ENCODE measurements around the gene TSC2.
"Not testable (repeated sequence)": the region's sequence is repeated elsewhere in the genome, so short reads cannot be mapped to it uniquely, and the experiment has no call there.

Gene TSC2

GRCh38 chr16:2030036-2030435 lies 17.7 kb upstream of the TSC2 start:
- Histone ChIP-seq H3K4me3 (no peak overlapping the region), H3K9me3 (no peaks in the 10 kb centered on the region), H3K27me3 (ENCODE audit: low read depth) (no peaks in the 10 kb centered on the region), H3K4me1 (peaks cover 3% of the 10 kb centered on the region; the same call in 1 of the 2 replicates), H3K36me3 (replicated peaks) (0 out of 2 replicates have a peak, but pooled peaks cover 4% of the 10 kb centered on the region)
- DNase-seq (ENCODE audit: low spot score in 2 of 2) = no peak
- in situ Hi-C loops (cut with MboI; ENCODE audit: low sequenced_read_pairs) = no loop called here

GRCh38 chr16:2031081-2031577 lies 16.7 kb upstream of the TSC2 start:
- Histone ChIP-seq H3K4me1 (peaks cover 3% of the 10 kb centered on the region; the same call in 1 of the 2 replicates), H3K9me3 (no peaks in the 10 kb centered on the region), H3K27me3 (ENCODE audit: low read depth) (no peaks in the 10 kb centered on the region), H3K36me3 (replicated peaks) (0 out of 2 replicates have a peak, but pooled peaks cover 8% of the 10 kb centered on the region), H3K4me3 (no peak overlapping the region)
- in situ Hi-C loops (cut with MboI; ENCODE audit: low sequenced_read_pairs) = no loop called here
- no peak for DNase-seq (ENCODE audit: low spot score in 2 of 2)

- in situ Hi-C loops (cut with MboI; ENCODE audit: low sequenced_read_pairs) = no loop called here
- peaks cover 3% of the 10 kb centered on the region; the same call in 1 of the 2 replicates for H3K4me1 ChIP-seq
- DNase-seq (ENCODE audit: low spot score in 2 of 2) = no peak
- H3K4me3 ChIP-seq = no peak overlapping the region
- no peaks in the 10 kb centered on the region for H3K9me3 ChIP-seq
- no peaks in the 10 kb centered on the region for H3K27me3 ChIP-seq (ENCODE audit: low read depth)
- H3K36me3 ChIP-seq (replicated peaks) = 0 out of 2 replicates have a peak, but pooled peaks cover 10% of the 10 kb centered on the region
Measured at GRCh38 chr16:2032285-2033056, 15.3 kb upstream of the TSC2 start.

GRCh38 chr16:2033057-2033908 lies 14.5 kb upstream of the TSC2 start:
- no peaks in the 10 kb centered on the region for H3K27me3 ChIP-seq (ENCODE audit: low read depth)
- 0 out of 2 replicates have a peak, but pooled peaks cover 10% of the 10 kb centered on the region for H3K36me3 ChIP-seq (replicated peaks)
- in situ Hi-C loops (cut with MboI; ENCODE audit: low sequenced_read_pairs) = no loop called here
- H3K4me1 ChIP-seq = no peaks in the 10 kb centered on the region
- no peak overlapping the region for H3K4me3 ChIP-seq
- H3K9me3 ChIP-seq = no peaks in the 10 kb centered on the region
- no peak for DNase-seq (ENCODE audit: low spot score in 2 of 2)

GRCh38 chr16:2033909-2034695 lies 13.7 kb upstream of the TSC2 start:
- H3K4me3 ChIP-seq; H3K36me3 ChIP-seq (replicated peaks); DNase-seq (ENCODE audit: low spot score in 2 of 2); H3K4me1 ChIP-seq; H3K27me3 ChIP-seq (ENCODE audit: low read depth); H3K9me3 ChIP-seq; in situ Hi-C loops (cut with MboI; ENCODE audit: low sequenced_read_pairs): not testable (repeated sequence)

GRCh38 chr16:2034696-2035430 lies 12.9 kb upstream of the TSC2 start:
- H3K27me3 ChIP-seq (ENCODE audit: low read depth) = no peaks in the 10 kb centered on the region
- no peak for DNase-seq (ENCODE audit: low spot score in 2 of 2)
- no peaks in the 10 kb centered on the region for H3K9me3 ChIP-seq
- H3K4me3 ChIP-seq = no peak overlapping the region
- H3K4me1 ChIP-seq = no peaks in the 10 kb centered on the region
- in situ Hi-C loops (cut with MboI; ENCODE audit: low sequenced_read_pairs) = no loop called here
- H3K36me3 ChIP-seq (replicated peaks) = peaks cover 7% of the 10 kb centered on the region; the same call in 1 of the 2 replicates

- in situ Hi-C loops (cut with MboI; ENCODE audit: low sequenced_read_pairs) = no loop called here
- Histone ChIP-seq H3K27me3 (ENCODE audit: low read depth) (no peaks in the 10 kb centered on the region), H3K4me3 (no peak overlapping the region), H3K4me1 (no peaks in the 10 kb centered on the region), H3K9me3 (no peaks in the 10 kb centered on the region), H3K36me3 (replicated peaks) (peaks cover 6% of the 10 kb centered on the region)
- DNase-seq (ENCODE audit: low spot score in 2 of 2) = no peak
Measured at GRCh38 chr16:2035431-2036199, 12.2 kb upstream of the TSC2 start.

GRCh38 chr16:2036200-2036966 lies 11.4 kb upstream of the TSC2 start:
- no peaks in the 10 kb centered on the region for H3K9me3 ChIP-seq
- H3K36me3 ChIP-seq (replicated peaks) = peaks cover 6% of the 10 kb centered on the region
- no peaks in the 10 kb centered on the region for H3K27me3 ChIP-seq (ENCODE audit: low read depth)
- no peak overlapping the region for H3K4me3 ChIP-seq
- in situ Hi-C loops (cut with MboI; ENCODE audit: low sequenced_read_pairs) = no loop called here
- no peaks in the 10 kb centered on the region for H3K4me1 ChIP-seq
- no peak for DNase-seq (ENCODE audit: low spot score in 2 of 2)

- Histone ChIP-seq H3K4me1 (no peaks in the 10 kb centered on the region), H3K4me3 (no peak overlapping the region), H3K9me3 (no peaks in the 10 kb centered on the region), H3K27me3 (ENCODE audit: low read depth) (no peaks in the 10 kb centered on the region), H3K36me3 (replicated peaks) (peaks cover 6% of the 10 kb centered on the region)
- in situ Hi-C loops (cut with MboI; ENCODE audit: low sequenced_read_pairs) = no loop called here
- no peak for DNase-seq (ENCODE audit: low spot score in 2 of 2)
Measured at GRCh38 chr16:2037115-2037514, 10.7 kb upstream of the TSC2 start.

GRCh38 chr16:2037647-2038381 lies 10.0 kb upstream of the TSC2 start:
- Histone ChIP-seq H3K4me3 (no peak overlapping the region), H3K9me3 (no peaks in the 10 kb centered on the region), H3K27me3 (ENCODE audit: low read depth) (no peaks in the 10 kb centered on the region), H3K36me3 (replicated peaks) (peaks cover 6% of the 10 kb centered on the region), H3K4me1 (no peaks in the 10 kb centered on the region)
- in situ Hi-C loops (cut with MboI; ENCODE audit: low sequenced_read_pairs) = no loop called here
- no peak for DNase-seq (ENCODE audit: low spot score in 2 of 2)

- Histone ChIP-seq H3K4me1 (no peaks in the 10 kb centered on the region), H3K4me3 (no peak overlapping the region)
- in situ Hi-C loops (cut with MboI; ENCODE audit: low sequenced_read_pairs) = no loop called here
Measured at GRCh38 chr16:2038382-2039231, 9.2 kb upstream of the TSC2 start.

More at GRCh38 chr16:2038382-2039231, 9.2 kb upstream of the TSC2 start:
- H3K27me3 ChIP-seq (ENCODE audit: low read depth) = no peaks in the 10 kb centered on the region
- peaks cover 6% of the 10 kb centered on the region for H3K36me3 ChIP-seq (replicated peaks)
- H3K9me3 ChIP-seq = no peaks in the 10 kb centered on the region
- no peak for DNase-seq (ENCODE audit: low spot score in 2 of 2)
